HFFc6 (cell line): ENCODE measurements around the gene RFTN1. TPM values are rescaled to one million over a fixed set of nuclear protein-coding genes. Genes with fewer than 3 reads are reported as not detected.

ENCODE experiments used
- DNase-seq: peaks from one replicate; pipeline ENCODE4 v3.0.0-alpha.2; 2018
- H3K27ac Mint-ChIP-seq: 2 replicates; pipeline ENCODE4 v1.8.0; 2020; ENCODE audit warnings: mild to moderate bottlenecking, mixed read lengths
- H3K27me3 Mint-ChIP-seq: 2 replicates; pipeline ENCODE4 v1.8.0; 2021; ENCODE audit warnings: mild to moderate bottlenecking, moderate library complexity, mixed read lengths; ENCODE audit not compliant: insufficient read depth
- H3K36me3 Mint-ChIP-seq: 2 replicates; pipeline ENCODE4 v1.8.0; 2021; ENCODE audit warnings: low read depth, mixed read lengths
- H3K4me1 Mint-ChIP-seq: 2 replicates; pipeline ENCODE4 v1.8.0; 2020; ENCODE audit warnings: low read depth, mixed read lengths
- H3K4me3 Mint-ChIP-seq: 2 replicates; pipeline ENCODE4 v1.8.0; 2020; ENCODE audit warnings: mild to moderate bottlenecking, moderate library complexity, mixed read lengths
- H3K9me3 Mint-ChIP-seq: 2 replicates; pipeline ENCODE4 v1.8.0; 2020; ENCODE audit warnings: mild to moderate bottlenecking, mixed read lengths
- total RNA-seq, 6 experiments: library from RNA; stranded (reverse); fragmentation: NEBNext Ultra II Directional; extraction: Animal tissue kit (Norgen Biotek cat#: 25700); gene quantifications; 2 replicates in 1 of 6; 3 replicates in 5 of 6; pipeline ENCODE4 v1.2.3, GENCODE V29; 2021
- TF ChIP-seq, protein P1 (sequence below): fragments of 200-600 bp; sonication (generic); IDR thresholded peaks from 2 replicates; pipeline ENCODE4 v1.5.0; 2021; ENCODE audit warnings: antibody characterized with exemption, mild to moderate bottlenecking

The RFTN1 gene
- total RNA-seq, 6 experiments from 2014 or later = 53.4 to 62.4 (median 57.4) TPM

DNA sequence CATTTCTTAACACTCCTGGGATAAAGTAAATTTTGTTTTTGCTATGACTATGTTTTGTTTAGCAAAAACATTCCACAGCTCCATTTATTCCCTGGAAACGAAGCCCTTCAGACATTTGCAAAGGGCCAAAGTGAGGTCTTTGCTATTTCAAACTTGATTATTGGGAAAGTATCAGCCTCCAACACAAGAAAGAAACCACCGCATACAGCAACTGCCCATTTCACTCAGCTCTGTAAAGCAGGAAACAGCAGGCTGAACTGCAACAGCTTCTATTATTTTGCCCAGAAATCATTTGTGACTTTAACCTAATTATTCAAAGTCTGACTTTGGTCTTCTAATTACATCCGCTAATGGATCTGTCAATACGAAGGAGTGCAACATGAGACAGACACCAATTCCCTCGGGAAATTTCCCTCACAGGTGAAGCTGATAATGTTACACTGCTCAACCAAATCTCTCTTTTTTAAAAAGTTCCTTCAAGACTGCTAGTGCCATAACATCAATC lies 72.1 kb downstream of the RFTN1 start:
- peaks cover 47% of the 10 kb centered on the region for H3K4me1 Mint-ChIP-seq
- H3K27ac Mint-ChIP-seq = no peak overlapping the region
- no peaks in the 10 kb centered on the region for H3K9me3 Mint-ChIP-seq
- H3K27me3 Mint-ChIP-seq = no peaks in the 10 kb centered on the region
- no peak overlapping the region for H3K4me3 Mint-ChIP-seq
- H3K36me3 Mint-ChIP-seq = peaks cover 16% of the 10 kb centered on the region; the same call in 1 of the 2 replicates
- TF ChIP-seq, protein P1, sequence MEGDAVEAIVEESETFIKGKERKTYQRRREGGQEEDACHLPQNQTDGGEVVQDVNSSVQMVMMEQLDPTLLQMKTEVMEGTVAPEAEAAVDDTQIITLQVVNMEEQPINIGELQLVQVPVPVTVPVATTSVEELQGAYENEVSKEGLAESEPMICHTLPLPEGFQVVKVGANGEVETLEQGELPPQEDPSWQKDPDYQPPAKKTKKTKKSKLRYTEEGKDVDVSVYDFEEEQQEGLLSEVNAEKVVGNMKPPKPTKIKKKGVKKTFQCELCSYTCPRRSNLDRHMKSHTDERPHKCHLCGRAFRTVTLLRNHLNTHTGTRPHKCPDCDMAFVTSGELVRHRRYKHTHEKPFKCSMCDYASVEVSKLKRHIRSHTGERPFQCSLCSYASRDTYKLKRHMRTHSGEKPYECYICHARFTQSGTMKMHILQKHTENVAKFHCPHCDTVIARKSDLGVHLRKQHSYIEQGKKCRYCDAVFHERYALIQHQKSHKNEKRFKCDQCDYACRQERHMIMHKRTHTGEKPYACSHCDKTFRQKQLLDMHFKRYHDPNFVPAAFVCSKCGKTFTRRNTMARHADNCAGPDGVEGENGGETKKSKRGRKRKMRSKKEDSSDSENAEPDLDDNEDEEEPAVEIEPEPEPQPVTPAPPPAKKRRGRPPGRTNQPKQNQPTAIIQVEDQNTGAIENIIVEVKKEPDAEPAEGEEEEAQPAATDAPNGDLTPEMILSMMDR = no peak
- no peak for DNase-seq

- Mint-ChIP-seq H3K36me3 (peaks cover 16% of the 10 kb centered on the region; the same call in 1 of the 2 replicates), H3K4me1 (peaks cover 47% of the 10 kb centered on the region), H3K4me3 (no peak overlapping the region), H3K27me3 (no peaks in the 10 kb centered on the region), H3K9me3 (no peaks in the 10 kb centered on the region), H3K27ac (no peak overlapping the region)
- TF ChIP-seq, protein P1 = no peak
- DNase-seq = no peak
These were observed 73.4 kb downstream of the RFTN1 start for GRCh38 chr3:16439848-16440708.

- H3K9me3 Mint-ChIP-seq = no peaks in the 10 kb centered on the region
- TF ChIP-seq, protein P1 = no peak
- H3K36me3 Mint-ChIP-seq = peaks cover 16% of the 10 kb centered on the region; the same call in 1 of the 2 replicates
- H3K27me3 Mint-ChIP-seq = no peaks in the 10 kb centered on the region; the same call in 1 of the 2 replicates
- no peak for DNase-seq
- no peak overlapping the region for H3K27ac Mint-ChIP-seq
- H3K4me1 Mint-ChIP-seq = peaks cover 47% of the 10 kb centered on the region
- no peak overlapping the region for H3K4me3 Mint-ChIP-seq
These were observed 74.2 kb downstream of the RFTN1 start for GRCh38 chr3:16439163-16439847.

DNA sequence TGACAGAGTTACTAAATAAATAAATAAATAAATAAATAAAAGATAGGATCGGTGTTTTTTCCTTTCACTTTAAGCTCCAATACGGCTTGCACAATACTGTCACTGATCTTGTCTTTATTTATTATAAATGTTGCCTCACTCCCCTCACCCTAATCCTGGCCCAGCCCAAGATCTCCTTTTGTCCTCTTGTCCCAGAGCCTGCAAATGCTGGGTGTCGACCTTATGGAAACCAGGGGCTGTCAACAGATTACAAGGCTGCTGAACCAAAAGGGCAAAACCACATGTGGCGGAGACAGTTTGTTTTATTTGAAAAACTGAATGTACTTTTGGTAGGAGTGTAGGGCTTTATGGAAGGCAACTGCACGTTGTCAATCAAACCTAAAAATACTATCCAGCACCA lies 75.9 kb downstream of the RFTN1 start:
- Mint-ChIP-seq H3K9me3 (no peaks in the 10 kb centered on the region), H3K27ac (peak overlapping the region; percentile 53), H3K27me3 (no peaks in the 10 kb centered on the region; the same call in 1 of the 2 replicates), H3K4me3 (peak overlapping the region; percentile 79), H3K36me3 (peaks cover 15% of the 10 kb centered on the region), H3K4me1 (peaks cover 47% of the 10 kb centered on the region)
- TF ChIP-seq, protein P1 = no peak
- DNase-seq = no peak

- DNase-seq = no peak
- Mint-ChIP-seq H3K27me3 (no peaks in the 10 kb centered on the region; the same call in 1 of the 2 replicates), H3K27ac (no peak overlapping the region), H3K4me3 (no peak overlapping the region), H3K36me3 (peaks cover 32% of the 10 kb centered on the region), H3K4me1 (peaks cover 40% of the 10 kb centered on the region), H3K9me3 (no peaks in the 10 kb centered on the region)
- TF ChIP-seq, protein P1 = no peak
These were observed 79.8 kb downstream of the RFTN1 start for GRCh38 chr3:16433701-16434151.
